Naive thymus-derived CD4-positive, alpha-beta T cell (primary cell): ENCODE measurements around the gene COL6A2. TPM values are rescaled to one million over a fixed set of nuclear protein-coding genes. Genes with fewer than 3 reads are reported as not detected.

Experiments
- ATAC-seq: fragments of 150-1000 bp; cut with Tn5 transposase; 2 replicates; pipeline ENCODE4 v1.10.0; 2021; ENCODE audit warnings: mild to moderate bottlenecking, moderate library complexity
- CTCF ChIA-PET: fragments of 350-600 bp; sonication (Branson Sonifier 250); formaldehyde crosslinking; loops from one replicate; lab custom pipeline; 2021; ENCODE audit warnings: antibody characterized with exemption; lab: Charles Lee
- POLR2A ChIA-PET: fragments of 350-600 bp; sonication (Branson Sonifier 250); formaldehyde crosslinking; loops from one replicate; lab custom pipeline; 2021; ENCODE audit warnings: antibody characterized with exemption, inconsistent platforms; lab: Charles Lee
- DNase-seq, 9 donors: peaks; one replicate each; pipeline versions ENCODE4 v3.0.0 to v3.0.0-alpha.2; 2020 to 2022; ENCODE audit warnings: mixed read lengths in 1 of 9
- H3K27ac ChIP-seq: one replicate; pipeline ENCODE4 v1.7.0; 2013; ENCODE audit warnings: mild to moderate bottlenecking, low read depth, low read length, moderate library complexity
- H3K27me3 ChIP-seq, 2 donors: one replicate each; pipeline ENCODE4 v1.7.0; 2013; ENCODE audit warnings: low read length in 2 of 2, mild to moderate bottlenecking in 2 of 2, moderate library complexity in 2 of 2; ENCODE audit not compliant: control insufficient read depth in 2 of 2, insufficient read depth in 2 of 2
- H3K36me3 ChIP-seq, 3 experiments: 1 replicate in 2 of 3; 2 replicates in 1 of 3; pipeline ENCODE4 v1.7.0; 2013; ENCODE audit warnings: low read length in 3 of 3, mild to moderate bottlenecking in 3 of 3, moderate library complexity in 1 of 3; ENCODE audit not compliant: insufficient read depth in 3 of 3, control insufficient read depth in 2 of 3
- H3K4me1 ChIP-seq, 2 donors: one replicate each; pipeline ENCODE4 v1.7.0; 2013; ENCODE audit warnings: low read length in 2 of 2, mild to moderate bottlenecking in 2 of 2, moderate library complexity in 1 of 2; ENCODE audit not compliant: control insufficient read depth in 2 of 2, insufficient read depth in 2 of 2
- H3K4me3 ChIP-seq: 2 replicates; pipeline ENCODE4 v1.7.0; 2013; ENCODE audit warnings: mild to moderate bottlenecking, low read length
- H3K9me3 ChIP-seq, 3 experiments: 1 replicate in 2 of 3; 2 replicates in 1 of 3; pipeline ENCODE4 v1.7.0; 2013; ENCODE audit warnings: low read length in 3 of 3; ENCODE audit not compliant: control insufficient read depth in 2 of 3
- H3K27ac Mint-ChIP-seq, 9 donors: one replicate each; pipeline ENCODE4 v1.8.0; 2020 to 2022; ENCODE audit warnings: mixed read lengths in 9 of 9, mild to moderate bottlenecking in 8 of 9, moderate library complexity in 5 of 9, inconsistent platforms in 2 of 9
- H3K27me3 Mint-ChIP-seq, 5 donors: one replicate each; pipeline ENCODE4 v1.8.0; 2021 to 2022; ENCODE audit warnings: mixed read lengths in 5 of 5, mild to moderate bottlenecking in 1 of 5
- H3K36me3 Mint-ChIP-seq, 5 donors: one replicate each; pipeline ENCODE4 v1.8.0; 2020 to 2022; ENCODE audit warnings: mixed read lengths in 5 of 5, mild to moderate bottlenecking in 3 of 5, inconsistent platforms in 1 of 5
- H3K4me1 Mint-ChIP-seq, 7 donors: one replicate each; pipeline ENCODE4 v1.8.0; 2020 to 2022; ENCODE audit warnings: mixed read lengths in 7 of 7, mild to moderate bottlenecking in 3 of 7, inconsistent platforms in 1 of 7
- H3K4me3 Mint-ChIP-seq, 10 donors: one replicate each; pipeline ENCODE4 v1.8.0; 2020 to 2022; ENCODE audit warnings: mild to moderate bottlenecking in 10 of 10, mixed read lengths in 10 of 10, moderate library complexity in 6 of 10, inconsistent platforms in 2 of 10
- H3K9me3 Mint-ChIP-seq, 11 donors: one replicate each; pipeline ENCODE4 v1.8.0; 2020 to 2022; ENCODE audit warnings: mixed read lengths in 11 of 11, mild to moderate bottlenecking in 4 of 11, inconsistent platforms in 1 of 11, moderate library complexity in 1 of 11
- intact Hi-C, 2 donors: fragments of 100-400 bp; cut with micrococcal nuclease; formaldehyde crosslinking; loops; one replicate each; pipeline ENCODE4 v1.15.1; 2023
- polyA plus RNA-seq, 2 donors: library from polyadenylated mRNA; unstranded; fragments of 300-500 nt; fragmentation: Illumina TruSeq; gene quantifications; one replicate each; pipeline ENCODE4 v1.2.3, GENCODE V29; 2021
- total RNA-seq, 6 experiments: library from RNA in 5 of 6; stranded (reverse) in 5 of 6; gene quantifications; 1 replicate in 5 of 6; 2 replicates in 1 of 6; pipeline ENCODE4 v1.2.3 and lab custom pipeline; 2021 to 2026

Gene COL6A2
- total and polyA plus RNA-seq, 7 experiments from 2014 or later: 1.7 to 47.7 (median 33.3) TPM

DNA sequence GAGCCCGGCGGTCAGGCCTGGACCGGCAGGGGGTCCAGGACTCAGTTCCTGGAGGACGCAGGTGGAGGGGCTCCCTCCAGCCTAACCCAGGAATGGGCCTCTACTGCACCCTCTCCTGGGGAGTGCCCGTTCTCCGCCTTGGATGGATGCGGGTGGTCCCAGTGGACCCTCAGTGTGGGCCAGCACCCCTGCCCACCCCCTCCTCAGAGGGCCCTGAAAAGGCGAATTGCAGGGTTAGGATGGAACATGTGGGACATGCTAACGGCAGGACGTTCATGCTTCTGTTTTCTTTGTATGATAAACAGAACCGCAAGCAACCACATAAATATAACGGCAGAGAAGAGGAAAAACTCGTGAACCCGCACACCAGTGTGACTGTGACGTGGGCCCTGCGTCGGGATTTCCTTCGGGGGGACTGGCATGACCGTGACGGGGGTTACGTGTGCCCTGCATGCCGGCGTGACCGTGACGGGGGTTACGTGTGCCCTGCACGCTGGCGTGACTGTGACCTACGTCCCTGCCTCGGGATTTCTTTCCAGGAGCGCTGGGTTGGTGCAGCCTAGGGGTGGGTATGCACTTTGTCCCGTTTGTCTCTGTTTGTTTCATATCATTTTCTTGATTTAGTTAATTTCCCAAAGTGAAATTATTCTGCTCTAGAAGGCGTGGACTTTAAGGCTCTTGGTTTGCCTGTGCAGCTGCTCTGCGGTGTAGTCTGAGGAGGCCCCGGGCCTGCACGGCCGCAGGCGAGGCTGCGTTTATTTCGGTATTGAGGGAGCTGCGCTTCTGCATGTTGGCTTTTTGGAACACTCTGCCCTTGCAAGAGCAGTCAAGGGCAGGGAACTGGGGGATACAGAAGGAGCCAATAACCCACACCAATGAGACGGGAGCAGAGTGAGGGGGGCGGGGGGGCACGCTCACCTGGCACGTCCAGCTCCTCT is 54.3 kb downstream of the COL6A2 start:
- Mint-ChIP-seq H3K27ac (no peak overlapping the region), H3K4me1 (peaks cover 0 to 4% (median 0%) of the 10 kb centered on the region in 7 donors), H3K9me3 (no peaks in the 10 kb centered on the region), H3K36me3 (no peaks in the 10 kb centered on the region), H3K27me3 (no peaks in the 10 kb centered on the region), H3K4me3 (peak overlapping the region in 1 of 10 donors; percentile 47)
- Histone ChIP-seq H3K36me3 (no peaks in the 10 kb centered on the region), H3K27me3 (no peaks in the 10 kb centered on the region), H3K4me3 (no peak overlapping the region), H3K4me1 (no peaks in the 10 kb centered on the region), H3K9me3 (no peaks in the 10 kb centered on the region), H3K27ac (no peak overlapping the region)
- ChIA-PET CTCF (interaction anchor here (0.6 to 1.5 kb wide), 3 partner anchors 9 to 134 kb away, joined by 3 to 10 read pairs (median 6); partner anchors contain the start of gene YBEY), POLR2A (no interaction called here)
- ATAC-seq (no peak), DNase-seq (peak in 1 of 9 donors; percentile 12)
- intact Hi-C loops: no loop called here

DNA sequence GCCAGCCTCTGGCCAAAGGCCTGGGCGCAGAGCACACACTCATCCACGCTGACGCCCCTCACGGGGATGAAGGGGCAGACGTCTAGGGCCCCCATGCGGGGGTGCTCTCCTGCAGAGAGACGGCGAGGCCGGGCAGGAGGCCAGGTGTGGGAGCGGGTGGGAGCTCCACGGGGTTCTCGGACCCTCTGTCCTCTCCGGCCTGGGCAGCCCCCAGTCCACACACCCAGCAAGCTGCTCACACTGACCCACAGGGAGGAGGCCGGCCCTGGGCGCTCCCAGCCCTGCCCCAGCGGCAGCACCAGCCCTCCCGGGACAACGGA is 55.0 kb downstream of the COL6A2 start:
- Mint-ChIP-seq H3K9me3 (no peaks in the 10 kb centered on the region), H3K4me1 (peaks cover 0 to 4% (median 0%) of the 10 kb centered on the region in 7 donors), H3K27ac (no peak overlapping the region), H3K27me3 (no peaks in the 10 kb centered on the region), H3K4me3 (no peak overlapping the region), H3K36me3 (no peaks in the 10 kb centered on the region)
- intact Hi-C loops: no loop called here
- Histone ChIP-seq H3K4me3 (no peak overlapping the region), H3K27me3 (no peaks in the 10 kb centered on the region), H3K36me3 (no peaks in the 10 kb centered on the region), H3K9me3 (no peaks in the 10 kb centered on the region), H3K27ac (no peak overlapping the region), H3K4me1 (no peaks in the 10 kb centered on the region)
- ChIA-PET CTCF (interaction anchor here (0.6 to 1.5 kb wide), 3 partner anchors 10 to 133 kb away, joined by 3 to 10 read pairs (median 6); partner anchors contain the start of gene YBEY), POLR2A (interaction anchor here (0.7 kb wide), 1 partner anchor 9 kb away, joined by 4 read pairs; no protein-coding TSS in a partner anchor)
- peak; percentile 10 for ATAC-seq
- DNase-seq: no peak

GRCh38 chr21:46153247-46154154 is 55.6 kb downstream of the COL6A2 start:
- intact Hi-C loops: no loop called here
- ChIA-PET POLR2A (interaction anchor here (0.7 kb wide), 1 partner anchor 10 kb away, joined by 4 read pairs; no protein-coding TSS in a partner anchor), CTCF (interaction anchor here (0.8 to 1.5 kb wide), 3 partner anchors 10 to 132 kb away, joined by 3 to 10 read pairs (median 3); partner anchors contain the start of gene YBEY)
- peak; percentile 66 for ATAC-seq
- H3K27ac Mint-ChIP-seq: no peak overlapping the region
- Histone ChIP-seq H3K4me3 (no peak overlapping the region), H3K27me3 (no peaks in the 10 kb centered on the region), H3K36me3 (no peaks in the 10 kb centered on the region), H3K9me3 (no peaks in the 10 kb centered on the region), H3K27ac (no peak overlapping the region), H3K4me1 (no peaks in the 10 kb centered on the region)
- no peaks in the 10 kb centered on the region for H3K36me3 Mint-ChIP-seq
- H3K4me1 Mint-ChIP-seq: peaks cover 0 to 4% (median 0%) of the 10 kb centered on the region in 7 donors
- H3K9me3 Mint-ChIP-seq: no peaks in the 10 kb centered on the region
- no peaks in the 10 kb centered on the region for H3K27me3 Mint-ChIP-seq
- DNase-seq: peak in 8 of 9 donors; percentile 21 to 59 (median 38)
- no peak overlapping the region for H3K4me3 Mint-ChIP-seq

DNA sequence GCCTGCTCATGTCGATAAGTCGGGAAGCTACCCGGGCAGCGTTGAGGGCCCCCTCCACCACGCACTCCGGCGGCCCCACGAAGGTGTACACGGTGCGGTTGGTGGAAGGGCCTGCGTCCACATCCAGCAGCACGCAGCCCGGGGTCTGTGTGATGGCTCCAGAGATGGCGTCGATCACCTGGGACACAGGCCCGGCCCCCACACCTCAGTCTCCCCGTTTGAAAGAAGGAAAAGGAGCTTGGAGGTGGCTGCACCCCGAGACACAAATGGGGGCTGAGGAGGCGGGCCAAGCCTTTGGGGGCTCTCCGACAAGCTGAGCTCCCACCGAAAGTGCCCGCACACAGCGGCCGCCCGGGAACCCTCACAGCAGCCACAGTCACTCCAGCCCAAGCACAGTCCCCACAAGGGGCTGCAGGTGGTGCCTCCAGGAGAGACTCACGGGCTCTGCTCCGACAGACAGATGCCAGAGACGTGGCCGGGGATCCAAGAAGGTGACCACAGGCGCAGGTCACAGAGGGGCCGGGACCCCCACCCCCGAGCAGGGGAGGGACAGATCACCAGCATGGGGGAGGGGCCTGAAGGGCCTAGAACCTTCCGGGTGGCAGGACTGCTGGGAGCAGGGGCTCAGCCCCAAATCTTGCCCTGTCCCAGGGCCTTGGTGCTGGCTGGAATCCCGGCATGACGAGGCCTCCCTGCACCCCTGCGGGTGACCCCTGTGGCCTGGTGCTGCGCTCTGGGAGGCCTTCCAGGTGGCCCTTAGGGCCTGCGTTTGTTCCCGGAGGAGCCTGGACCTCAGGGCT is 56.4 kb downstream of the COL6A2 start:
- intact Hi-C loops: no loop called here
- Mint-ChIP-seq H3K4me1 (peaks cover 0 to 4% (median 0%) of the 10 kb centered on the region in 7 donors), H3K4me3 (no peak overlapping the region), H3K9me3 (no peaks in the 10 kb centered on the region), H3K27ac (no peak overlapping the region), H3K27me3 (no peaks in the 10 kb centered on the region), H3K36me3 (no peaks in the 10 kb centered on the region)
- H3K27me3 ChIP-seq: no peaks in the 10 kb centered on the region
- H3K4me3 ChIP-seq: no peak overlapping the region
- ChIA-PET CTCF (interaction anchor here (1.0 kb wide), 1 partner anchor 72 kb away, joined by 3 read pairs; no protein-coding TSS in a partner anchor), POLR2A (no interaction called here)
- H3K9me3 ChIP-seq: no peaks in the 10 kb centered on the region
- H3K36me3 ChIP-seq: no peaks in the 10 kb centered on the region
- H3K27ac ChIP-seq: no peak overlapping the region
- DNase-seq: peak in 2 of 9 donors; percentile 5 to 20
- ATAC-seq: no peak
- H3K4me1 ChIP-seq: no peaks in the 10 kb centered on the region

DNA sequence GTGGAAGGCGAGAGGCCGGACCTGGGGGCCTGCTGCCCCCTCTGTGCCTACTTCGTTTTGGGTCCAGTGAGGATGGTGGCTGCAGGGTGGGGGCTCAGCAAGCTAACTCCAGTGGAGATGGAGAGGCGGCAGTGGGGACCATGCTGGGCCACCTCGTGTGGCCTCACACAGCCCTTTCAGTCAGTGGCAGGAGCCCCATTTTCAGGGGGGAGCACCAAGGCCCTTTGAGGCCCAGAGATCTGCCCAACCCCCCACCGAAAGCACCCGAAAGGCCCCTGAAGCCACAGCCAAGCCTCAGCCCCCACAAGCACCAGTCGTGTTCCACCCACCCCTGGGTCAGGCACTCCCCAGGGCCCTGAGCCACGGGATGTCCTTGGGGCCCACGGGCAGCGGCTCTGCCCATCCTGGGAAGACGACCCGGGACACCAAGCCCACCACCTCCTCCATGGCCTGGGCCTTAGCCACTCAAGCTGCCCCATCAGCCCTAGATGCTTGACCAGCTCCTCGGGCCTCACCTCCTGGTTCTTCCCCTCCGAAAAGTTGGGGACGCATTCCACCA is 57.1 kb downstream of the COL6A2 start:
- Histone ChIP-seq H3K36me3 (no peaks in the 10 kb centered on the region), H3K4me1 (no peaks in the 10 kb centered on the region), H3K27ac (no peak overlapping the region), H3K9me3 (no peaks in the 10 kb centered on the region), H3K4me3 (no peak overlapping the region), H3K27me3 (no peaks in the 10 kb centered on the region)
- H3K27me3 Mint-ChIP-seq: no peaks in the 10 kb centered on the region
- ATAC-seq (no peak), DNase-seq (peak in 2 of 9 donors; percentile 4 to 13)
- CTCF ChIA-PET: no interaction called here
- H3K9me3 Mint-ChIP-seq: no peaks in the 10 kb centered on the region
- no peaks in the 10 kb centered on the region for H3K36me3 Mint-ChIP-seq
- intact Hi-C loops: no loop called here
- peaks cover 0 to 4% (median 0%) of the 10 kb centered on the region in 7 donors for H3K4me1 Mint-ChIP-seq
- POLR2A ChIA-PET: no interaction called here
- no peak overlapping the region for H3K27ac Mint-ChIP-seq
- no peak overlapping the region for H3K4me3 Mint-ChIP-seq
